Measurements from ENCODE around the gene KRT72.

KRT72 gene

GRCh38 chr12:52570511-52570910 lies 30.8 kb downstream of the KRT72 start:
- peaks cover 7% of the 10 kb centered on the region for H3K27me3 Mint-ChIP-seq
- H3K9me3 Mint-ChIP-seq, result no peaks in the 10 kb centered on the region
- ATAC-seq (ENCODE audit: low read depth) (no peak), DNase-seq (ENCODE audit: low spot score in 2 of 2) (no peak)
- H3K27ac Mint-ChIP-seq, result no peak overlapping the region
- no peak overlapping the region for H3K4me3 Mint-ChIP-seq
- no peaks in the 10 kb centered on the region for H3K36me3 Mint-ChIP-seq
- no peaks in the 10 kb centered on the region for H3K4me1 Mint-ChIP-seq

DNA sequence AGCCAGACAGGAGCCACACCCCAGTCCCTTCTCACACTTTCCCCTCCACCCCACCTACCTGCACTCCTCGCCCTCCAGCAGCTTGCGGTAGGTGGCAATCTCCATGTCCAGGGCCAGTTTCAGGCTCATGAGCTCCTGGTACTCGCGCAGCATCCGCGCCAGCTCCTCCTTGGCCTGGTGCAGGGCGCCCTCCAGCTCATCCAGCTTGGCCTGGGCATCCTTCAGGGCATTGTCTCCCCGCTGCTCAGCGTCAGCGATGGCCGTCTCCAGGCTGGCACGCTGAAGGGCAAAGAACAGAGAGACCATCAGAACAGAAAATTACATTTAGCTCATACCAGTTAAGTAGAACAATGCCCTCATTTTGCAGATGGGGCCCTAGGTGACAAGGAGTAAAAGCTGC lies 33.2 kb downstream of the KRT72 start:
- H3K9me3 Mint-ChIP-seq, result no peaks in the 10 kb centered on the region
- H3K4me1 Mint-ChIP-seq, result no peaks in the 10 kb centered on the region
- DNase-seq (ENCODE audit: low spot score in 2 of 2), result no peak
- H3K36me3 Mint-ChIP-seq, result no peaks in the 10 kb centered on the region
- peaks cover 14% of the 10 kb centered on the region for H3K27me3 Mint-ChIP-seq
- H3K27ac Mint-ChIP-seq, result no peak overlapping the region
- no peak overlapping the region for H3K4me3 Mint-ChIP-seq
- no peak for ATAC-seq (ENCODE audit: low read depth)

GRCh38 chr12:52566847-52567291 lies 34.4 kb downstream of the KRT72 start:
- ATAC-seq (ENCODE audit: low read depth), result no peak
- Mint-ChIP-seq H3K36me3 (no peaks in the 10 kb centered on the region), H3K4me3 (no peak overlapping the region), H3K27me3 (peaks cover 10% of the 10 kb centered on the region), H3K27ac (no peak overlapping the region), H3K9me3 (no peaks in the 10 kb centered on the region), H3K4me1 (no peaks in the 10 kb centered on the region)
- DNase-seq (ENCODE audit: low spot score in 2 of 2), result no peak

GRCh38 chr12:52564582-52564981 lies 36.7 kb downstream of the KRT72 start:
- H3K4me1 Mint-ChIP-seq, result no peaks in the 10 kb centered on the region
- H3K27ac Mint-ChIP-seq, result no peak overlapping the region
- no peaks in the 10 kb centered on the region for H3K36me3 Mint-ChIP-seq
- DNase-seq (ENCODE audit: low spot score in 2 of 2) (no peak), ATAC-seq (ENCODE audit: low read depth) (no peak)
- H3K27me3 Mint-ChIP-seq, result peaks cover 10% of the 10 kb centered on the region
- H3K9me3 Mint-ChIP-seq, result no peaks in the 10 kb centered on the region
- H3K4me3 Mint-ChIP-seq, result no peak overlapping the region

GRCh38 chr12:52561880-52562449 lies 39.3 kb downstream of the KRT72 start:
- ATAC-seq (ENCODE audit: low read depth) (no peak), DNase-seq (ENCODE audit: low spot score in 2 of 2) (no peak)
- Mint-ChIP-seq H3K36me3 (no peaks in the 10 kb centered on the region), H3K4me3 (no peak overlapping the region), H3K9me3 (no peaks in the 10 kb centered on the region), H3K27me3 (peaks cover 16% of the 10 kb centered on the region), H3K4me1 (no peaks in the 10 kb centered on the region), H3K27ac (no peak overlapping the region)

- H3K9me3 Mint-ChIP-seq, result no peaks in the 10 kb centered on the region
- H3K27ac Mint-ChIP-seq, result no peak overlapping the region
- no peak for ATAC-seq (ENCODE audit: low read depth)
- no peaks in the 10 kb centered on the region for H3K4me1 Mint-ChIP-seq
- H3K36me3 Mint-ChIP-seq, result no peaks in the 10 kb centered on the region
- DNase-seq (ENCODE audit: low spot score in 2 of 2), result no peak
- H3K4me3 Mint-ChIP-seq, result no peak overlapping the region
- peaks cover 18% of the 10 kb centered on the region for H3K27me3 Mint-ChIP-seq
These were observed 41.3 kb downstream of the KRT72 start for GRCh38 chr12:52559979-52560378.

GRCh38 chr12:52558781-52559445 lies 42.4 kb downstream of the KRT72 start:
- no peaks in the 10 kb centered on the region for H3K36me3 Mint-ChIP-seq
- H3K4me1 Mint-ChIP-seq, result no peaks in the 10 kb centered on the region
- peaks cover 18% of the 10 kb centered on the region for H3K27me3 Mint-ChIP-seq
- no peaks in the 10 kb centered on the region for H3K9me3 Mint-ChIP-seq
- no peak for DNase-seq (ENCODE audit: low spot score in 2 of 2)
- H3K4me3 Mint-ChIP-seq, result no peak overlapping the region
- no peak overlapping the region for H3K27ac Mint-ChIP-seq
- no peak for ATAC-seq (ENCODE audit: low read depth)

- peaks cover 22% of the 10 kb centered on the region for H3K27me3 Mint-ChIP-seq
- no peaks in the 10 kb centered on the region for H3K36me3 Mint-ChIP-seq
- DNase-seq (ENCODE audit: low spot score in 2 of 2) (no peak), ATAC-seq (ENCODE audit: low read depth) (no peak)
- H3K9me3 Mint-ChIP-seq, result no peaks in the 10 kb centered on the region
- H3K4me1 Mint-ChIP-seq, result no peaks in the 10 kb centered on the region
- H3K4me3 Mint-ChIP-seq, result no peak overlapping the region
- no peak overlapping the region for H3K27ac Mint-ChIP-seq
These were observed 43.8 kb downstream of the KRT72 start for GRCh38 chr12:52557476-52557875.

DNA sequence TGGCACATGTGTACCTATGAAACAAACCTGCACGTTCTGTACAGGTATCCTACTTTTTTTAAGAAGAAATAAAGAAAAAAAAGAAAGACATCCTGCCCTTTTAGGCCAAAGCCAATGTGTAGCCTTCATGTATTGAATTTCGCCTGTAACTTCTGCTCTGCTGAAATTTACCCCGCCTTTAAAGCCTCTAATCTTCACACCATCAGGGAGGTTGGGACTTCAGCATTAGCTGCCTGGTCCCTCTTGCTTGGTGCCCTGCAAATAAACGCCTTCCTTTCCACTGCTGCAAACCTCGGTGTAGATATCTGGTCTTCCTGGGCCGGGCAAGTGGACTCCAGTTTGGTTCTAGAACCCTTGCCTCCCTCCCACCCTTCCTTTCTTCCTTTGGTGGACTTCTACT lies 45.7 kb downstream of the KRT72 start:
- H3K4me3 Mint-ChIP-seq, result no peak overlapping the region
- H3K27me3 Mint-ChIP-seq, result peaks cover 26% of the 10 kb centered on the region
- H3K4me1 Mint-ChIP-seq, result no peaks in the 10 kb centered on the region
- no peaks in the 10 kb centered on the region for H3K36me3 Mint-ChIP-seq
- H3K9me3 Mint-ChIP-seq, result no peaks in the 10 kb centered on the region
- ATAC-seq (ENCODE audit: low read depth) (no peak), DNase-seq (ENCODE audit: low spot score in 2 of 2) (no peak)
- no peak overlapping the region for H3K27ac Mint-ChIP-seq

GRCh38 chr12:52552681-52553195 lies 48.5 kb downstream of the KRT72 start, which contains the start of gene KRT71:
KRT71 (minus strand) TSS chr12:52553145; CDS start chr12:52553077, 68 bp downstream.
- Mint-ChIP-seq H3K27me3 (peaks cover 22% of the 10 kb centered on the region), H3K4me3 (no peak within 1 kb of the TSS), H3K27ac (no peak within 1 kb of the TSS), H3K4me1 (no peaks in the 10 kb centered on the region), H3K9me3 (no peaks in the 10 kb centered on the region), H3K36me3 (no peaks in the 10 kb centered on the region)
- ATAC-seq (ENCODE audit: low read depth) (no peak), DNase-seq (ENCODE audit: low spot score in 2 of 2) (no peak)

- Mint-ChIP-seq H3K27me3 (peaks cover 22% of the 10 kb centered on the region), H3K4me3 (no peak overlapping the region), H3K9me3 (no peaks in the 10 kb centered on the region), H3K36me3 (no peaks in the 10 kb centered on the region), H3K27ac (no peak overlapping the region), H3K4me1 (no peaks in the 10 kb centered on the region)
- DNase-seq (ENCODE audit: low spot score in 2 of 2) (no peak), ATAC-seq (ENCODE audit: low read depth) (no peak)
These were observed 49.2 kb downstream of the KRT72 start for GRCh38 chr12:52552055-52552454.

DNA sequence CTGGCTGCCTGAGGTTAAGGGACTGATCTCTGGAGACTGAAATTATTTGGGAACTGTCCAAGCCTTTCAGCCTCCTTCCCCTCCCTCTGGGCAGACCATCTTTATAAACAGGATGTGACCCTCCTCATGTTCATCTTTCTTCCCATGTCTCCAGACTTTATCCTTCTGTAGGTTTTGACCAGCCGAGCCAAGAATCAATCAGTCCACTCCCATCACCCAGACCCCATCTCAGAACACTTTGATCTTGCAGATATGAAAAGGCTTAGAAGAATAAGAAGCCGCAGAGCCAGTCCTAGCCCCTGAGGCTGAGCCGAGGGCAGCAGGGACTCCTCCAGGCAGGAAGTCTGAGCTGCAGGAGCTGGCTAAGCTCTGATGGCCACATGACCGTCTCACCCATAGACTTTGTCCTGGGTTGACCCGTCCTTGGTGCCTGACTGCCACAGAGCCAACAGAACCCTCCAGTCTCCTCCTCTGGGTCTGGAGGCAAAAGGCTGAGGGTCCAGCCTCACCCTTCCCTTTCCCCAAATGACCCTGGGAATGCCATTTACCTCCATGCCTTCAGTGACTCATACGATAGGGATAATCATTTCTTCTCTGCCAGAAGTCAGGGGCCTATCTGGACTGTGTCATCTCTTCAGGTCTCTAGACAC lies 49.9 kb downstream of the KRT72 start:
- H3K27ac Mint-ChIP-seq, result no peak overlapping the region
- no peaks in the 10 kb centered on the region for H3K4me1 Mint-ChIP-seq
- H3K36me3 Mint-ChIP-seq, result no peaks in the 10 kb centered on the region
- no peaks in the 10 kb centered on the region for H3K9me3 Mint-ChIP-seq
- peaks cover 25% of the 10 kb centered on the region for H3K27me3 Mint-ChIP-seq
- H3K4me3 Mint-ChIP-seq, result no peak overlapping the region
- DNase-seq (ENCODE audit: low spot score in 2 of 2), result no peak
- no peak for ATAC-seq (ENCODE audit: low read depth)

DNA sequence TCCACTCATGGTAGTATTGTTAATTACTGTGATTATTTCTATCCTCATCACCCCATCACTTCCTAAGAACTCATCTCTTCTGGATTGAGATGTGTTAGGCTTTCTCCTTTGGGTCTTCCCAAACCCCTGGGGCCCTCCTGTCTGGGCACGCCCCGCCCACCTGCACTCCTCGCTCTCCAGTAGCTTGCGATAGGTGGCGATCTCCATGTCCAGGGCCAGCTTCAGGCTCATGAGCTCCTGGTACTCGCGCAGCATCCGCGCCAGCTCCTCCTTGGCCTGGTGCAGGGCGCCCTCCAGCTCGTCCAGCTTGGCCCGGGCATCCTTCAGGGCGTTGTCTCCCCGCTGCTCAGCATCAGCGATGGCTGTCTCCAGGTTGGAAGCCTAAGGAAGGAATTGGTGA lies 55.1 kb downstream of the KRT72 start:
- ATAC-seq (ENCODE audit: low read depth) (no peak), DNase-seq (ENCODE audit: low spot score in 2 of 2) (no peak)
- Mint-ChIP-seq H3K4me3 (no peak overlapping the region), H3K27ac (no peak overlapping the region), H3K4me1 (no peaks in the 10 kb centered on the region), H3K36me3 (no peaks in the 10 kb centered on the region), H3K9me3 (no peaks in the 10 kb centered on the region), H3K27me3 (peaks cover 12% of the 10 kb centered on the region)

DNA sequence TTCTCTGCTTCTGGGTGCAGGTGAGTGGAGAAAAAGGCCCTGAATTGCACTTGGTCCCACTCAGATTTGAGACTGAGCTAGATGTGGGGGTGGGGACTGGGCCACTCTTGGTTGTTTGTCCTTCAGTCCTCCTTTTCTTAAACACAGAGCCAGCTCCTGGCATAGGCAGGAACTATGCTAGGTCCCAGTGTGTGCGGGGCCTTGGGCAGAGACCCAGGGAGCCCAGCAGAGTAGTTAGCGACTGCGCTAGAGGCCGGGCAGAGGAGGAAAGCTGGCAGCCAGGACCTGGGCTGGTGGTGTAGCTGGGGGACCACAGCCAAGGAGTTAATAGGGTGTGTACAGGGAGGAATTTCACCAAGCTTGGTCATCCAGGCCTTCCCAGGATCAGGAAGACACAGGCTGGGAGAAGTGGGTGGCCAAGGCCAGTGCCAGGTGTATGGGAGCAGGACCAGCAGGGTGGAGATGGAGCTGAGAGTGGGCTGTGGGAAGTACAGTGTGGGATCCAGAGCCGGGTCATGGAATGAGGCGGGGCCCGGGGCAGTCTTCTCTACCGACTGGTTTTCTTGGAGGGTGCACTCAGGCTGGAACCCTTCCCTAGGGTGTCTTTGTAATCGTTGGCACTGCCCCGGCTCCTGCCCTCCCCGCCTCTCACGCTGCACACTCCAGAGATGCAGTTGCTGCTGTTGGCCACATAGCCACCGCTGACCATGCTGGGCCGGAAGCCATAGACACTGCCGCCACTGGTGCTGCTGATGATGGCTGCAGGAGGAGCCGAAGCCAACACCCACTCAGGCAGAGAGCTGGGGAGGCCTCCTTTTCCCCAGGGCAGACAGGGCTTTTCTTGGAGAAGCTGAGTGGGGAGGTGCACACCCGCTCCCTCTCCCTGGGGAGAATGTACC lies 57.0 kb downstream of the KRT72 start:
- no peaks in the 10 kb centered on the region for H3K9me3 Mint-ChIP-seq
- H3K27ac Mint-ChIP-seq, result no peak overlapping the region
- H3K4me3 Mint-ChIP-seq, result no peak overlapping the region
- H3K4me1 Mint-ChIP-seq, result no peaks in the 10 kb centered on the region
- no peaks in the 10 kb centered on the region for H3K36me3 Mint-ChIP-seq
- ATAC-seq (ENCODE audit: low read depth), result no peak
- no peak for DNase-seq (ENCODE audit: low spot score in 2 of 2)
- H3K27me3 Mint-ChIP-seq, result peaks cover 12% of the 10 kb centered on the region
